HCT116 (cell line): ENCODE results near the gene MGAT4A.

ENCODE experiments used
- CTCF ChIP-seq, 3 experiments: fragments of 200-600 bp in 1 of 3; sonication (generic) in 1 of 3; IDR thresholded peaks in 2 of 3; conservative IDR thresholded peaks in 1 of 3; 2 replicates each; pipeline ENCODE4 v1.5.1; 2012 to 2017; ENCODE audit warnings: low read depth in 2 of 3, low read length in 2 of 3, antibody characterized with exemption in 1 of 3, borderline replicate concordance in 1 of 3, control low read depth in 1 of 3, mild to moderate bottlenecking in 1 of 3, mixed read lengths in 1 of 3, mixed run types in 1 of 3, moderate library complexity in 1 of 3; ENCODE audit not compliant: insufficient read depth in 1 of 3
- POLR2A ChIP-seq: IDR thresholded peaks from 2 replicates; pipeline ENCODE4 v1.7.0; 2011; ENCODE audit warnings: borderline replicate concordance; ENCODE audit not compliant: insufficient read depth, insufficient read length; ENCODE audit errors: extremely low read depth

DNA sequence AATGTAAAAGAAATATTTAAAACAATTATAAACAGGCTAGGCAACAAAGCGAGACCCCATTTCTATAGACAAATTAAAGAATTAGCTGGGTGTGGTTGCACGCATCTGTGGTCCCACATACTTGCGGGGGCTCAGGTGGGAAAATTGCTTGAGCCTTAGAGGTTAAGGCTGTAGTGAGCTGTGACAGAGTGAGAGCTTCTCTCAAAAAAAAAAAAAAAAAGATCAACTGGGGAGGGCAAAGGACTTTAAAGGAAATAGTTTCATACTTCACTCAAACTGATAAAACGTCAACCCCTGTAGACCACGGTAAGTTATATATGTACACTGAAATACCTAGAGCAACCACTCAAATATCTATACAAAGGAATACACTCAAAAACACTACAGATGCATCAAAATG lies 37.5 kb downstream of the MGAT4A start:
- no peak for TF ChIP-seq CTCF (IDR thresholded peaks at IDR 0.05 in 2 of 3, conservative IDR thresholded peaks at IDR 0.05 in 1 of 3; ENCODE audit: borderline replicate concordance in 1 of 3, insufficient read depth in 1 of 3, low read depth in 2 of 3, low read length in 2 of 3)
- no peak for TF ChIP-seq POLR2A
